ENCODE measurements around the gene TMEM88. TPM values are rescaled to one million over a fixed set of nuclear protein-coding genes. Genes with fewer than 3 reads are reported as not detected.
A peak's percentile ranks its signal among the peaks of the same experiment; 100 is the strongest.

TMEM88 gene
- total RNA-seq, 1 donor from 2014 or later, result 23.7 TPM

GRCh38 chr17:7840875-7841274, 14.0 kb upstream of the TMEM88 start:
- Mint-ChIP-seq H3K27ac (ENCODE audit: unreplicated experiment) (peak overlapping the region; percentile 98), H3K4me3 (ENCODE audit: unreplicated experiment) (peak overlapping the region; percentile 97), H3K9me3 (ENCODE audit: unreplicated experiment) (peaks cover 49% of the 10 kb centered on the region), H3K27me3 (ENCODE audit: unreplicated experiment) (peaks cover 53% of the 10 kb centered on the region), H3K4me1 (ENCODE audit: low read depth, unreplicated experiment) (peaks cover 35% of the 10 kb centered on the region), H3K36me3 (ENCODE audit: unreplicated experiment) (peaks cover 5% of the 10 kb centered on the region)
- DNase-seq, result no peak
- no peak for TF ChIP-seq CTCF (IDR thresholded peaks at IDR 0.05; ENCODE audit: partially characterized antibody, unreplicated experiment)

- Mint-ChIP-seq H3K4me1 (ENCODE audit: low read depth, unreplicated experiment) (peaks cover 35% of the 10 kb centered on the region), H3K27me3 (ENCODE audit: unreplicated experiment) (peaks cover 50% of the 10 kb centered on the region), H3K9me3 (ENCODE audit: unreplicated experiment) (peaks cover 47% of the 10 kb centered on the region), H3K27ac (ENCODE audit: unreplicated experiment) (peak overlapping the region; percentile 98), H3K4me3 (ENCODE audit: unreplicated experiment) (peak overlapping the region; percentile 97), H3K36me3 (ENCODE audit: unreplicated experiment) (peaks cover 5% of the 10 kb centered on the region)
- peak; percentile 58 for DNase-seq
- no peak for TF ChIP-seq CTCF (IDR thresholded peaks at IDR 0.05; ENCODE audit: partially characterized antibody, unreplicated experiment)
These were observed 13.4 kb upstream of the TMEM88 start for GRCh38 chr17:7841396-7841914.

GRCh38 chr17:7841915-7842379, 12.9 kb upstream of the TMEM88 start:
- Mint-ChIP-seq H3K4me1 (ENCODE audit: low read depth, unreplicated experiment) (peaks cover 34% of the 10 kb centered on the region), H3K9me3 (ENCODE audit: unreplicated experiment) (peaks cover 43% of the 10 kb centered on the region), H3K4me3 (ENCODE audit: unreplicated experiment) (peak overlapping the region; percentile 99), H3K36me3 (ENCODE audit: unreplicated experiment) (peaks cover 5% of the 10 kb centered on the region), H3K27me3 (ENCODE audit: unreplicated experiment) (peaks cover 45% of the 10 kb centered on the region), H3K27ac (ENCODE audit: unreplicated experiment) (peak overlapping the region; percentile 98)
- TF ChIP-seq CTCF (IDR thresholded peaks at IDR 0.05; ENCODE audit: partially characterized antibody, unreplicated experiment), result no peak
- peak; percentile 99 for DNase-seq

- peaks cover 5% of the 10 kb centered on the region for H3K36me3 Mint-ChIP-seq (ENCODE audit: unreplicated experiment)
- H3K27ac Mint-ChIP-seq (ENCODE audit: unreplicated experiment), result peak overlapping the region; percentile 98
- H3K4me1 Mint-ChIP-seq (ENCODE audit: low read depth, unreplicated experiment), result peaks cover 32% of the 10 kb centered on the region
- DNase-seq, result peak; percentile 46
- H3K9me3 Mint-ChIP-seq (ENCODE audit: unreplicated experiment), result peaks cover 41% of the 10 kb centered on the region
- peak overlapping the region; percentile 99 for H3K4me3 Mint-ChIP-seq (ENCODE audit: unreplicated experiment)
- peaks cover 42% of the 10 kb centered on the region for H3K27me3 Mint-ChIP-seq (ENCODE audit: unreplicated experiment)
- TF ChIP-seq CTCF (IDR thresholded peaks at IDR 0.05; ENCODE audit: partially characterized antibody, unreplicated experiment), result no peak
These were observed 12.2 kb upstream of the TMEM88 start for GRCh38 chr17:7842380-7843256.

- peaks cover 5% of the 10 kb centered on the region for H3K36me3 Mint-ChIP-seq (ENCODE audit: unreplicated experiment)
- no peak for DNase-seq
- peaks cover 43% of the 10 kb centered on the region for H3K27me3 Mint-ChIP-seq (ENCODE audit: unreplicated experiment)
- H3K4me3 Mint-ChIP-seq (ENCODE audit: unreplicated experiment), result peak overlapping the region; percentile 99
- peaks cover 32% of the 10 kb centered on the region for H3K4me1 Mint-ChIP-seq (ENCODE audit: low read depth, unreplicated experiment)
- H3K9me3 Mint-ChIP-seq (ENCODE audit: unreplicated experiment), result peaks cover 39% of the 10 kb centered on the region
- TF ChIP-seq CTCF (IDR thresholded peaks at IDR 0.05; ENCODE audit: partially characterized antibody, unreplicated experiment), result no peak
- H3K27ac Mint-ChIP-seq (ENCODE audit: unreplicated experiment), result peak overlapping the region; percentile 98
These were observed 11.7 kb upstream of the TMEM88 start for GRCh38 chr17:7843257-7843535.
